ENCODE measurements around the gene TEF.

TEF gene

DNA sequence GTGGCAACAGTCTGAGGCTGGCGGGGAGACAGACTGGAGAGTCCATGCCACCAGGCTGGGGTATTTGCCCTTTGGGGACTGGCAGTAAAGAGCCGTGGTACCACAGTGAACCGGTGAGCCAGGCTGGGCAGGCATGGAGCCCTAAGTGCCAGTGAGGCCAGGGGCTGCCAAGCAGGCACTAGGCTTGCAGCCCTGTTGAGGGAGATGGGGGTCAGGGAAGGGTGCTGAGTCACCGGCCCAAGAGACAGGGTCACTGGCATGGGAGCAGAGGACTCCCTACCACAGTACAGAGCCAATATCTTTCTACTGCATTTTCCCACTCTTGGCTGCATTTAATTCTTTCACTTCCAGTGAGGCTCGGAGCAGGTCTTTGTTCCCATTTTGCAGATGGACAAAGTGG, 30.7 kb upstream of the TEF start:
- DNase-seq (ENCODE audit: low read depth in 1 of 2, low spot score in 1 of 2) = no peak
- H3K27ac ChIP-seq (replicated peaks) = no peak overlapping the region

DNA sequence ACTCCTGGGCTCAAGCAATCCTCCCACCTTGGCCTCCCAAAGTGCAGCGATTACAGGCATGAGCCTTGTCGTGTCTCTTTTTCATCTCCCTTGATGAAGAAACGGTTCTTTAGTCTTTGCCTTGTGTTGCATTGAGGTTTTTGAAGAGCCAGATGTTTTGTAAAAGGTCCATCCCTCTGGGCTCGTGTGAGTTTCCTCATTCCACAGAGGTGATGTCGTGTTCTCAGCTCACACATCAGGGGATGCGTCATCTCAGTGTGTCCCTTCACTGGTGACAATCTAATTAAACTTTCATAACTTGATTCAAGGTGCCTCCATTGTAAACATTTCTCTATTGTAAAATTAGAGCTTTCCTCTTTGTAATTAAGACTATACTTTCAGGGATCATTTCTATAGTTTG, 29.7 kb upstream of the TEF start:
- no peak for DNase-seq (ENCODE audit: low read depth in 1 of 2, low spot score in 1 of 2)
- Histone ChIP-seq H3K27me3 (ENCODE audit: insufficient read depth, poor library complexity, severe bottlenecking) (no peaks in the 10 kb centered on the region), H3K27ac (replicated peaks) (no peak overlapping the region), H3K4me3 (replicated peaks; ENCODE audit: insufficient read depth, low read length) (no peak overlapping the region)
- TF ChIP-seq, protein P1, sequence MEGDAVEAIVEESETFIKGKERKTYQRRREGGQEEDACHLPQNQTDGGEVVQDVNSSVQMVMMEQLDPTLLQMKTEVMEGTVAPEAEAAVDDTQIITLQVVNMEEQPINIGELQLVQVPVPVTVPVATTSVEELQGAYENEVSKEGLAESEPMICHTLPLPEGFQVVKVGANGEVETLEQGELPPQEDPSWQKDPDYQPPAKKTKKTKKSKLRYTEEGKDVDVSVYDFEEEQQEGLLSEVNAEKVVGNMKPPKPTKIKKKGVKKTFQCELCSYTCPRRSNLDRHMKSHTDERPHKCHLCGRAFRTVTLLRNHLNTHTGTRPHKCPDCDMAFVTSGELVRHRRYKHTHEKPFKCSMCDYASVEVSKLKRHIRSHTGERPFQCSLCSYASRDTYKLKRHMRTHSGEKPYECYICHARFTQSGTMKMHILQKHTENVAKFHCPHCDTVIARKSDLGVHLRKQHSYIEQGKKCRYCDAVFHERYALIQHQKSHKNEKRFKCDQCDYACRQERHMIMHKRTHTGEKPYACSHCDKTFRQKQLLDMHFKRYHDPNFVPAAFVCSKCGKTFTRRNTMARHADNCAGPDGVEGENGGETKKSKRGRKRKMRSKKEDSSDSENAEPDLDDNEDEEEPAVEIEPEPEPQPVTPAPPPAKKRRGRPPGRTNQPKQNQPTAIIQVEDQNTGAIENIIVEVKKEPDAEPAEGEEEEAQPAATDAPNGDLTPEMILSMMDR (IDR thresholded peaks at IDR 0.05; ENCODE audit: insufficient read depth, low read length) = no peak
- TF ChIP-seq POLR2AphosphoS5 (IDR thresholded peaks at IDR 0.05; ENCODE audit: low read depth) = no peak
- TF ChIP-seq GABPA (IDR thresholded peaks at IDR 0.05; ENCODE audit: low read depth) = no peak
- TF ChIP-seq SPI1 (IDR thresholded peaks at IDR 0.05; ENCODE audit: borderline replicate concordance, low read depth) = no peak
- TF ChIP-seq, protein P2, sequence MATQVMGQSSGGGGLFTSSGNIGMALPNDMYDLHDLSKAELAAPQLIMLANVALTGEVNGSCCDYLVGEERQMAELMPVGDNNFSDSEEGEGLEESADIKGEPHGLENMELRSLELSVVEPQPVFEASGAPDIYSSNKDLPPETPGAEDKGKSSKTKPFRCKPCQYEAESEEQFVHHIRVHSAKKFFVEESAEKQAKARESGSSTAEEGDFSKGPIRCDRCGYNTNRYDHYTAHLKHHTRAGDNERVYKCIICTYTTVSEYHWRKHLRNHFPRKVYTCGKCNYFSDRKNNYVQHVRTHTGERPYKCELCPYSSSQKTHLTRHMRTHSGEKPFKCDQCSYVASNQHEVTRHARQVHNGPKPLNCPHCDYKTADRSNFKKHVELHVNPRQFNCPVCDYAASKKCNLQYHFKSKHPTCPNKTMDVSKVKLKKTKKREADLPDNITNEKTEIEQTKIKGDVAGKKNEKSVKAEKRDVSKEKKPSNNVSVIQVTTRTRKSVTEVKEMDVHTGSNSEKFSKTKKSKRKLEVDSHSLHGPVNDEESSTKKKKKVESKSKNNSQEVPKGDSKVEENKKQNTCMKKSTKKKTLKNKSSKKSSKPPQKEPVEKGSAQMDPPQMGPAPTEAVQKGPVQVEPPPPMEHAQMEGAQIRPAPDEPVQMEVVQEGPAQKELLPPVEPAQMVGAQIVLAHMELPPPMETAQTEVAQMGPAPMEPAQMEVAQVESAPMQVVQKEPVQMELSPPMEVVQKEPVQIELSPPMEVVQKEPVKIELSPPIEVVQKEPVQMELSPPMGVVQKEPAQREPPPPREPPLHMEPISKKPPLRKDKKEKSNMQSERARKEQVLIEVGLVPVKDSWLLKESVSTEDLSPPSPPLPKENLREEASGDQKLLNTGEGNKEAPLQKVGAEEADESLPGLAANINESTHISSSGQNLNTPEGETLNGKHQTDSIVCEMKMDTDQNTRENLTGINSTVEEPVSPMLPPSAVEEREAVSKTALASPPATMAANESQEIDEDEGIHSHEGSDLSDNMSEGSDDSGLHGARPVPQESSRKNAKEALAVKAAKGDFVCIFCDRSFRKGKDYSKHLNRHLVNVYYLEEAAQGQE (IDR thresholded peaks at IDR 0.05; ENCODE audit: insufficient replicate concordance, low read depth) = no peak

More for the DNA sequence above, 30.7 kb upstream of the TEF start:
- TF ChIP-seq SPI1 (IDR thresholded peaks at IDR 0.05; ENCODE audit: borderline replicate concordance, low read depth) (no peak), GABPA (IDR thresholded peaks at IDR 0.05; ENCODE audit: low read depth) (no peak), POLR2AphosphoS5 (IDR thresholded peaks at IDR 0.05; ENCODE audit: low read depth) (no peak)
- TF ChIP-seq, protein P1 (IDR thresholded peaks at IDR 0.05; ENCODE audit: insufficient read depth, low read length) = no peak
- TF ChIP-seq, protein P2 (IDR thresholded peaks at IDR 0.05; ENCODE audit: insufficient replicate concordance, low read depth) = no peak
- no peak overlapping the region for H3K4me3 ChIP-seq (replicated peaks; ENCODE audit: insufficient read depth, low read length)
- H3K27me3 ChIP-seq (ENCODE audit: insufficient read depth, poor library complexity, severe bottlenecking) = no peaks in the 10 kb centered on the region

DNA sequence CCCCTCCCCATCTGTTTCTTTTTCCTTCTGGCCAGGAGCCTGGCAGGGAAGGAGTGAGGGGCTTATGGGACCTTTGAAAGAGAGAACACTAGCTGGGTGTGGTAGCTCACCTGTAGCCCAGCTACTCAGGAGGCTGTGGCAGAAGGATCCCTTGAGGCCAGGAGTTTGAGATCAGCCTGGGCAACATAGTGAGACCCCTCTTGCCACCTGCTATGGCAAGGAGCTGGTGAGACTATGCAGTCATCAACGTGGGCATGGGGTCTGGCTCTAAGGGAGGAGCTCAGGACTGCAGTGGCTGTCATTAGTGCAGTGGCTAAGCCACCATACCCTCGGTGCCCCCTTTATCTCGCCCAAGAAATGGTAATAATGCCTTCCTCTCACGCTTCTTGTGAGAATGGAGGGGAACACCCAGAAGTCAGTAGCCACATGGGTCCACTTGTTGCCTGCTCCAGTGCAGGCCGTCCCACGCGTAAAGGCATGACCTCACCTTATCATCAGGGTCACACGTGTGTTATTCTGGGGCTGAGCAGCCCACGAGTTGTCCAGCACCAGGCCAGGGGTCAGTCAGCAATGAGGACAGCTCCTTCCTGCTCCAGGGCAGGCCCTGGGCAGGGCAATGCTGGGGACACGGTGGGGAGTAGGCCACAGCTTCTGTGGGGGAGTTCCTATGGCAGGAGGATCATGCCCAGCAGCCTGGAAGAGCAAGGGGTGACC, 27.7 kb upstream of the TEF start:
- H3K27me3 ChIP-seq (ENCODE audit: insufficient read depth, poor library complexity, severe bottlenecking) = no peaks in the 10 kb centered on the region
- DNase-seq (ENCODE audit: low read depth in 1 of 2, low spot score in 1 of 2) = no peak
- no peak overlapping the region for H3K4me3 ChIP-seq (replicated peaks; ENCODE audit: insufficient read depth, low read length)
- H3K27ac ChIP-seq (replicated peaks) = no peak overlapping the region
- TF ChIP-seq SPI1 (IDR thresholded peaks at IDR 0.05; ENCODE audit: borderline replicate concordance, low read depth) (no peak), POLR2AphosphoS5 (IDR thresholded peaks at IDR 0.05; ENCODE audit: low read depth) (no peak), GABPA (IDR thresholded peaks at IDR 0.05; ENCODE audit: low read depth) (no peak)
- TF ChIP-seq, protein P1 (IDR thresholded peaks at IDR 0.05; ENCODE audit: insufficient read depth, low read length) = no peak
- TF ChIP-seq, protein P2 (IDR thresholded peaks at IDR 0.05; ENCODE audit: insufficient replicate concordance, low read depth) = no peak
